Bronchial epithelial cell (primary cell): ENCODE data around the gene NUCKS1. TPM values are rescaled to one million over a fixed set of nuclear protein-coding genes. Genes with fewer than 3 reads are reported as not detected.

ENCODE experiments used
- DNase-seq: peaks from one replicate; pipeline ENCODE4 v3.0.0-alpha.2; 2010; ENCODE audit warnings: low read depth
- FAIRE-seq: peaks from 2 replicates; lab custom pipeline; 2011; peaks lifted over from hg19 to GRCh38; lab: Jason Lieb, UNC
- H3K27me3 ChIP-seq: 2 replicates; pipeline ENCODE4 v1.5.1; 2011; ENCODE audit warnings: low read length; ENCODE audit not compliant: control insufficient read depth, insufficient read depth
- H3K36me3 ChIP-seq: 2 replicates; pipeline ENCODE4 v1.5.1; 2011; ENCODE audit warnings: low read length; ENCODE audit not compliant: control insufficient read depth, insufficient read depth
- H3K4me3 ChIP-seq: 2 replicates; pipeline ENCODE4 v1.5.1; 2011; ENCODE audit warnings: mild to moderate bottlenecking, low read depth, low read length, control low read depth
- total RNA-seq: library from RNA; depleted of rRNA; stranded (reverse); fragments of >200 nt; gene quantifications from 2 replicates; pipeline ENCODE4 v1.2.1, GENCODE V29; 2014
- TF ChIP-seq, protein P1 (sequence below): IDR thresholded peaks from 2 replicates; pipeline ENCODE4 v1.5.1; 2011; ENCODE audit warnings: mild to moderate bottlenecking, moderate library complexity, low read length, control low read depth, inconsistent platforms; ENCODE audit not compliant: insufficient read depth, severe bottlenecking

NUCKS1 gene
- total RNA-seq, 1 donor from 2014 or later = 72.1 TPM

DNA sequence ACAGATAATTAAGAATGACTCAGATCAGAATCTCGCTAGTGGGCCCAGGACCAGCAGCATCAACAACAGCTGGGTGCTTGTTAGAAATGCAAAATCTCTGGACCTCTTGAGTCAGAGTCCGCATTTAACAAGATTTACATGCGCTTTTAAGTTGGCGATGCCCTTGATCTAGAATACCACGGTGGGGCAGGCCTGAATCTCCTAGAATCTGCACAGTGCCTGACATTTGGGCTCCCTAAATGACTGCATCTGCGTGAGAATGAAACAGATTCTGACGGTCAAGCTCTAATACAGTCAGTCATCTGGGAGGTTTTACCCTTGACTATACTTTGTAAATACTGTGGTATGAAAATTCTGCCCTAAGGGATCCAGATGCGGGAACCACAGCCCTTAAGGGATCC is 42.5 kb upstream of the NUCKS1 start:
- H3K36me3 ChIP-seq = peaks cover 11% of the 10 kb centered on the region
- H3K27me3 ChIP-seq = no peaks in the 10 kb centered on the region
- H3K4me3 ChIP-seq = no peak overlapping the region
- TF ChIP-seq, protein P1, sequence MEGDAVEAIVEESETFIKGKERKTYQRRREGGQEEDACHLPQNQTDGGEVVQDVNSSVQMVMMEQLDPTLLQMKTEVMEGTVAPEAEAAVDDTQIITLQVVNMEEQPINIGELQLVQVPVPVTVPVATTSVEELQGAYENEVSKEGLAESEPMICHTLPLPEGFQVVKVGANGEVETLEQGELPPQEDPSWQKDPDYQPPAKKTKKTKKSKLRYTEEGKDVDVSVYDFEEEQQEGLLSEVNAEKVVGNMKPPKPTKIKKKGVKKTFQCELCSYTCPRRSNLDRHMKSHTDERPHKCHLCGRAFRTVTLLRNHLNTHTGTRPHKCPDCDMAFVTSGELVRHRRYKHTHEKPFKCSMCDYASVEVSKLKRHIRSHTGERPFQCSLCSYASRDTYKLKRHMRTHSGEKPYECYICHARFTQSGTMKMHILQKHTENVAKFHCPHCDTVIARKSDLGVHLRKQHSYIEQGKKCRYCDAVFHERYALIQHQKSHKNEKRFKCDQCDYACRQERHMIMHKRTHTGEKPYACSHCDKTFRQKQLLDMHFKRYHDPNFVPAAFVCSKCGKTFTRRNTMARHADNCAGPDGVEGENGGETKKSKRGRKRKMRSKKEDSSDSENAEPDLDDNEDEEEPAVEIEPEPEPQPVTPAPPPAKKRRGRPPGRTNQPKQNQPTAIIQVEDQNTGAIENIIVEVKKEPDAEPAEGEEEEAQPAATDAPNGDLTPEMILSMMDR = no peak
- no peak for FAIRE-seq
- no peak for DNase-seq

DNA sequence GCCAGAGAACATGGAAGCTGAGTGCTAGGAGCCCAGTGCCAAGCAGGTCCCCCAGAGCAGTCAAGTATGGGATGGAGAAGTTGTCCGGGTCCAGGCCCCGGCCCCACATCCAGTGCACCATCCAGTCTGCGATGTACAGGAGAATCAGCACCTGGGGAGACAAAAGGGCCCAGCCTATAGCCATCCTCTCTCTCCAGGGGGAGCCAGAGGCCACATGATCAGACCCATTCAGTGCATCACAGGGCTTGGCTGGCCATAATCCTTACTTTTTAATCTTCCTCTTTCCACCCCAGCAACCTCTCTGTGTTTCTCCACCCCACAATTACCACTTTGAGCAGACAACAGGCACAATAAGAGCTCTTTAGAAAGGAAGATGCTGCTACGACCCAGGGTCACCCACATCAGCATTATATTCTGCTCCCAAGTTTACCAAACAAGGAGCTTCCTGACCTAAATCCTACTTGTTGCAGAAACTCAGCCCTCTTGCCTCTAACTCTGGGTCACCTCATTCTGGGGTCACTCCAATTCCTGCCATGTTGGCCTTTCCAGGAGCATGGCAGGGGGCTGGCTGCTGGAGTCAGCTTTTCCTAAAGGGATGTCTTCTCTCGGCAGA is 41.7 kb upstream of the NUCKS1 start:
- FAIRE-seq (no peak), DNase-seq (peak; percentile 50)
- Histone ChIP-seq H3K27me3 (no peaks in the 10 kb centered on the region), H3K4me3 (no peak overlapping the region), H3K36me3 (peaks cover 7% of the 10 kb centered on the region)
- TF ChIP-seq, protein P1 = peak; percentile 94

DNA sequence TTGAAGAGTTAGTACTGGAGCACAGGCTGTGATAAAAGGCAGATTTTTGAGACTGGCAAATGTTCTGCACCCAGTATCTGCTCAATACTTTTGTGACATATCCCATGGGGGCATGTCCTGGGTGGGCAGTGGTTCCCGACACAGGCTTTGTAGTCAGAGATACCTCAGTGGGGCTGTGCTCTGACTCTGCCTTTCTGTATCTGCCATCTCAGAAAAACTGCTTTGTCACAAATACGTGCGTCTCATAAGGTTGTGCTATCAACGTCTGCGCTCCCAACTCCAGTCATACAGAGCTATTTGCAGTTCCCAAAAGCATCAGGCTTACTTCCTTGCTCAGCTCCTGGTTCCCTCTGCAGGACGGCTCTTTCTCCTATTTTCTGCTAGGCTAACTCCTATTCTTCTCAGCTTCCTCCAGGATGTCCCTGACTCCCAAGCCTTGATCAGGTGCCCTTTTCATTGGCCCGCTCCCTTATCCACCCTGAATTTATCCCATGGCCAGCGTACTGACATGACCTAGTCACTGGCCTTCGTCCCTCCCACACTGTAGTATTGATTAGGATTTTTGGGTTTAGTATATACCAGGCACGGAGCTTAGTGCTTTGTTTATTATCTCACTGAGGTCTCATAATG is 37.4 kb upstream of the NUCKS1 start:
- peaks cover 1% of the 10 kb centered on the region for H3K36me3 ChIP-seq
- H3K27me3 ChIP-seq = no peaks in the 10 kb centered on the region
- DNase-seq (no peak), FAIRE-seq (no peak)
- no peak overlapping the region for H3K4me3 ChIP-seq
- TF ChIP-seq, protein P1 = no peak

DNA sequence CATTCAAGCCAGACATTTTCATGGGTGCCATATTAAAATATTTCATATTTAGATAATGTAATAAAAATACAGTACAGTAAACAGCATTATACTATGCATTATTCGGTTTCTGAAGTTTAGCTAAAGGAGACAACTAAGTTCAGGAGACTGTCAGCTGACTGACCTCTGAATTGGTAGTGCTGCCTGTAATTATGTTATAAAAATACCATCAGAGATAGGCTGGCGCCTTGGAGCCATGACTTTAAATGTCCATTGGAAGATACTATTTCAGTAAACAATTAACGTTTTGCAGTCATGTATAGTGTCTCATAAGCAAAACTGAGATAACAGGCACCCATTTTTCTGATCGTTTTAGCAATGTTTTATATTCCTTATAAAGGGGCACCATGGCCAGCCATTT is 36.6 kb upstream of the NUCKS1 start:
- no peak for FAIRE-seq
- TF ChIP-seq, protein P1 = no peak
- DNase-seq = no peak
- Histone ChIP-seq H3K4me3 (no peak overlapping the region), H3K36me3 (no peaks in the 10 kb centered on the region), H3K27me3 (no peaks in the 10 kb centered on the region)

DNA sequence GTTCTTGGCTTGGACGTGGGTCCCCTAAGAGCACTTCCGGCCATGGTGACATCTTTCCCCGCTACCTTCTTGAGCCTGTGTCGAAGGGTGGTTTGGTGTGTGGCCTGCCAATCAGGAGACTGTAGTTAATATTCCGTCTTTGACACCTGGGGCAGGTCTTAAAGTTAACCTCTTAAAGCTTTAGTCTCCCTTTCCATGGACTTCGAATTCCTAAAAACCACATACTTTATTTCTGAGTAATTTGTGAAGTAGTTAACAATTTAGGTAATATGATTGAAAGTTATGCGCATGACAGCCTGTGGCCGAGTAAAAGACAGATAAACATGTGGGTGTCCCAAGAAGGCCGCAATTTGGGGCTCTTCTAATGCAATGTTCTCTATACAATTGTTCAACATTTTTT is 35.5 kb upstream of the NUCKS1 start:
- H3K4me3 ChIP-seq = no peak overlapping the region
- no peaks in the 10 kb centered on the region for H3K27me3 ChIP-seq
- TF ChIP-seq, protein P1 = no peak
- no peaks in the 10 kb centered on the region for H3K36me3 ChIP-seq
- DNase-seq (no peak), FAIRE-seq (no peak)
